Prostate gland (tissue), 2 donors: ENCODE data around the gene MUC6. TPM values are rescaled to one million over a fixed set of nuclear protein-coding genes. Genes with fewer than 3 reads are reported as not detected.

ENCODE experiments used
- DNase-seq: peaks from one replicate; pipeline ENCODE4 v3.0.0-alpha.2; 2019; ENCODE audit warnings: low spot score
- H3K27ac ChIP-seq, 2 donors: fragments of 200-600 bp; sonication (generic); 2 replicates each; pipeline ENCODE4 v1.5.1; 2017 to 2019
- H3K27me3 ChIP-seq: fragments of 200-600 bp; sonication (generic); replicated peaks from 2 replicates; pipeline ENCODE4 v1.5.1; 2019; ENCODE audit not compliant: insufficient read depth
- H3K36me3 ChIP-seq, 2 donors: fragments of 200-600 bp; sonication (generic); 1 replicate in 1 of 2; 2 replicates in 1 of 2; pipeline versions ENCODE4 v1.5.1 to v1.8.1; 2017 to 2019
- H3K4me1 ChIP-seq: fragments of 200-600 bp; sonication (generic); replicated peaks from 2 replicates; pipeline ENCODE4 v1.5.1; 2019
- H3K4me3 ChIP-seq, 2 donors: fragments of 200-600 bp; sonication (generic); 2 replicates each; pipeline ENCODE4 v1.5.1; 2017 to 2019
- H3K9me3 ChIP-seq: fragments of 200-600 bp; sonication (generic); 2 replicates; pipeline ENCODE4 v1.5.1; 2017
- CTCF ChIP-seq, 4 experiments: fragments of 200-600 bp in 2 of 4; fragments of 450-650 bp in 2 of 4; sonication (generic) in 2 of 4; IDR thresholded peaks; 1 replicate in 3 of 4; 2 replicates in 1 of 4; pipeline ENCODE4 v1.5.1; 2016 to 2019; ENCODE audit warnings: antibody characterized with exemption in 4 of 4, mild to moderate bottlenecking in 2 of 4, moderate library complexity in 2 of 4
- POLR2A ChIP-seq: fragments of 450-650 bp; IDR thresholded peaks from one replicate; pipeline ENCODE4 v1.6.1; 2016; ENCODE audit warnings: antibody characterized with exemption, mild to moderate bottlenecking
- POLR2AphosphoS5 ChIP-seq: sonication (generic); formaldehyde crosslinking; IDR thresholded peaks from one replicate; pipeline ENCODE4 v1.6.1; 2017; ENCODE audit warnings: antibody characterized with exemption
- WGBS: methylation state at CpG from one replicate; pipeline ENCODE4 v1.1.5; 2018; 5-methylcytosine and 5-hydroxymethylcytosine counted together
- intact Hi-C: fragments of 100-400 bp; cut with DNase I; formaldehyde crosslinking; loops from one replicate; pipeline ENCODE4 v1.14.2; 2022
- total RNA-seq, 2 donors: library from RNA; depleted of rRNA; stranded (reverse); fragments of >200 nt; gene quantifications; one replicate each; pipeline ENCODE4 v1.1.0, GENCODE V29; 2016

Gene MUC6
- total RNA-seq, 2 donors from 2014 or later, result 0.74 to 2.3 TPM

- 81% methylated on average over 9 of the region's 10 CpGs for WGBS
- Histone ChIP-seq H3K9me3 (no peaks in the 10 kb centered on the region), H3K27me3 (no peaks in the 10 kb centered on the region), H3K27ac (no peak overlapping the region), H3K4me3 (no peak overlapping the region), H3K36me3 (no peaks in the 10 kb centered on the region), H3K4me1 (no peaks in the 10 kb centered on the region)
- intact Hi-C loops, result no loop called here
- no peak for DNase-seq
- TF ChIP-seq POLR2AphosphoS5, result no peak
- TF ChIP-seq CTCF (IDR thresholded peaks at IDR 0.05), result no peak
Observed at GRCh38 chr11:1038361-1038760, 1.8 kb upstream of the MUC6 start.

GRCh38 chr11:1037506-1038055 is 1.1 kb upstream of the MUC6 start:
- 86% methylated on average over 23 of the region's 26 CpGs for WGBS
- Histone ChIP-seq H3K4me3 (no peak overlapping the region), H3K27me3 (no peaks in the 10 kb centered on the region), H3K36me3 (no peaks in the 10 kb centered on the region), H3K9me3 (no peaks in the 10 kb centered on the region), H3K4me1 (no peaks in the 10 kb centered on the region), H3K27ac (no peak overlapping the region)
- no peak for DNase-seq
- no peak for TF ChIP-seq CTCF (IDR thresholded peaks at IDR 0.05)
- no peak for TF ChIP-seq POLR2A
- TF ChIP-seq POLR2AphosphoS5, result no peak
- intact Hi-C loops, result no loop called here

GRCh38 chr11:1036931-1037330 is 413 bp upstream of the MUC6 start:
- TF ChIP-seq POLR2A, result no peak
- no peak for TF ChIP-seq POLR2AphosphoS5
- Histone ChIP-seq H3K4me1 (no peaks in the 10 kb centered on the region), H3K36me3 (no peaks in the 10 kb centered on the region), H3K4me3 (no peak overlapping the region), H3K27ac (no peak overlapping the region), H3K9me3 (no peaks in the 10 kb centered on the region), H3K27me3 (no peaks in the 10 kb centered on the region)
- WGBS, result 59% methylated on average over 13 of the region's 13 CpGs
- intact Hi-C loops, result no loop called here
- no peak for DNase-seq

- H3K9me3 ChIP-seq, result no peaks in the 10 kb centered on the region
- H3K36me3 ChIP-seq, result no peaks in the 10 kb centered on the region
- WGBS, result 71% methylated on average over 29 of the region's 29 CpGs
- no peak overlapping the region for H3K4me3 ChIP-seq
- H3K27me3 ChIP-seq, result no peaks in the 10 kb centered on the region
- intact Hi-C loops, result no loop called here
- no peak overlapping the region for H3K27ac ChIP-seq
- no peaks in the 10 kb centered on the region for H3K4me1 ChIP-seq
- DNase-seq, result no peak
- no peak for TF ChIP-seq POLR2A
- TF ChIP-seq CTCF (IDR thresholded peaks at IDR 0.05), result no peak
- no peak for TF ChIP-seq POLR2AphosphoS5
Observed at GRCh38 chr11:1035577-1036283, 788 bp downstream of the MUC6 start.

GRCh38 chr11:1034456-1035295 is 1.8 kb downstream of the MUC6 start:
- WGBS, result 69% methylated on average over 31 of the region's 39 CpGs
- Histone ChIP-seq H3K27me3 (no peaks in the 10 kb centered on the region), H3K27ac (no peak overlapping the region), H3K36me3 (no peaks in the 10 kb centered on the region), H3K9me3 (no peaks in the 10 kb centered on the region), H3K4me3 (no peak overlapping the region), H3K4me1 (no peaks in the 10 kb centered on the region)
- no peak for DNase-seq
- intact Hi-C loops, result no loop called here
- TF ChIP-seq POLR2A (no peak), CTCF (IDR thresholded peaks at IDR 0.05) (no peak), POLR2AphosphoS5 (no peak)
